NCI-H1694 treated with DMSO at 0.1 percent for 48 hours (cell line): ENCODE data around the gene ORAI3.

Experiments
- DNase-seq: peaks from one replicate; lab custom pipeline; 2025; lab: John Stamatoyannopoulos, UW

ORAI3 gene

DNA sequence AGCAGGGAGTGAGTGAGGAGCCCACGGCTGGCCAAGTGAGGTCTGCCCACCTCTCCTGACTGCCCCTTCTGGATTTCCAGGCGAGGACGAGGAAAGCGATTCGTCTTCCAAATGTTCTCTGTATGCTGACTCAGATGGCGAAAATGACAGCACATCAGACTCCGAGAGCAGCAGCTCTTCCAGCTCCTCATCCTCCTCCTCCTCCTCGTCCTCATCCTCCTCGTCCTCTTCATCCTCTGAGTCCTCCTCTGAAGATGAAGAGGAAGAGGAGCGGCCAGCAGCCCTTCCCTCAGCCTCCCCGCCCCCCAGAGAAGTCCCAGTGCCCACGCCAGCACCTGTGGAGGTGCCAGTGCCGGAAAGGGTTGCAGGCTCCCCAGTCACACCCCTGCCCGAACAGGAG is 22.4 kb downstream of the ORAI3 start:
- no peak for DNase-seq

DNA sequence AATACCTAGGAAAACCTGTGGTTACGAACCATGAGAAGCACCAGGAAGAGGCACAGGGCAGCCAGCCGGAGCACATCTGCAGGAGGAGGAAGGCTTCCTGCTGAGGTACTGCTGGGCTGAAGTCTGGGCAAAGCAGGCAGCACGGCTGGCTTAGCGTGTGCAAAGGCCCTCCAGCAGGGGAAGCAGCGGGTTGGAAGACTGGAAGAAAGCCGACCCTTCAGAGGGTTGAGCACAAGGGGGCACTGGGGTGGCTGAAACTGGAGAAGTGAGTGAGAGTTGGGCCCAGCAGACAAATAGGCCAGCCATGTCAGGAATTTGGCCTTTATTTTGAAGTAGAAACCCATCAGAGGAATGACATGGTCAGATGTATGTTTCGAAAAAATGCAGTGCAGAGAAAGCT is 24.0 kb downstream of the ORAI3 start:
- DNase-seq: no peak

GRCh38 chr16:30974348-30974747 is 25.5 kb downstream of the ORAI3 start:
- DNase-seq: no peak

DNA sequence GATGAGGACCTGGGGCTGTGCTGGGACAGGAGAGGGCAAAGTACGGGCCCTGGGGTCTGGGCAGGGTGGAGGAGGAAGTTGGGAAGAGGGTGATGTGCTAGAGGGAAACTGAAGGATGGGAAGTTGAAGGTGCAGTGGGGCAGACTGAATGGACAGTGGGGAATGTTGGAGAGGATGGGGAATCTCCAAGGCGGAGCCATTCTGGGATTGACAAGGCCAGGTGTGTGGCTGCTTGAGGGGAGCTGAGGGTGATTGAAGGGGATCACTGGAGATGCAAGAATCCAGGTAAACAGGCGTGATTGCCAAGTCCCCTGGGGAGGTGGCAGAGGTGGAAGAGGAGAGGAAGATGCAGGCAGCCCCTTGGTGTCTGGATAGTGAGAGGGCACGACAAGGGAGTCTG is 27.6 kb downstream of the ORAI3 start:
- no peak for DNase-seq

- DNase-seq: peak; percentile 4
Observed at GRCh38 chr16:30977502-30977901, 28.6 kb downstream of the ORAI3 start.

DNA sequence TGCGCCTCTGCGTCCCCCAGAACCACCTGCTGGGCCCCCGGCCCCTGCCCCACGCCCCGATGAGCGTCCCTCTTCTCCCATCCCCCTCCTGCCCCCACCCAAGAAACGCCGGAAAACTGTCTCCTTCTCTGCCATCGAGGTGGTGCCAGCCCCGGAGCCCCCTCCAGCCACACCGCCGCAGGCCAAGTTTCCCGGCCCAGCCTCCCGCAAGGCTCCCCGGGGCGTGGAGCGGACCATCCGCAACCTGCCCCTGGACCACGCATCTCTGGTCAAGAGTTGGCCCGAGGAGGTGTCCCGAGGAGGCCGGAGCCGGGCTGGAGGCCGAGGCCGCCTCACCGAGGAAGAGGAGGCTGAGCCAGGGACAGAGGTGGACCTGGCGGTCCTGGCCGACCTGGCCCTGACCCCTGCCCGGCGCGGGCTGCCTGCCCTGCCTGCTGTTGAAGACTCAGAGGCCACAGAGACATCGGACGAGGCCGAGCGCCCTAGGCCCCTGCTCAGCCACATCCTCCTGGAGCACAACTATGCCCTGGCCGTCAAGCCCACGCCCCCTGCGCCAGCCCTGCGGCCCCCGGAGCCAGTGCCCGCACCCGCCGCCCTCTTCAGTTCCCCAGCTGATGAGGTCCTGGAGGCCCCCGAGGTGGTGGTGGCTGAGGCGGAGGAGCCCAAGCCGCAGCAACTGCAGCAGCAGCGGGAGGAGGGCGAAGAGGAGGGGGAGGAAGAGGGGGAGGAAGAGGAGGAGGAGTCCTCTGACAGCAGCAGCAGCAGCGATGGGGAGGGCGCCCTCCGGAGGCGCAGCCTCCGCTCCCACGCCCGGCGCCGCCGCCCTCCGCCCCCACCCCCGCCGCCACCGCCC is 30.5 kb downstream of the ORAI3 start:
- DNase-seq: no peak

- no peak for DNase-seq
Observed at GRCh38 chr16:30980023-30980371, 31.1 kb downstream of the ORAI3 start.

DNA sequence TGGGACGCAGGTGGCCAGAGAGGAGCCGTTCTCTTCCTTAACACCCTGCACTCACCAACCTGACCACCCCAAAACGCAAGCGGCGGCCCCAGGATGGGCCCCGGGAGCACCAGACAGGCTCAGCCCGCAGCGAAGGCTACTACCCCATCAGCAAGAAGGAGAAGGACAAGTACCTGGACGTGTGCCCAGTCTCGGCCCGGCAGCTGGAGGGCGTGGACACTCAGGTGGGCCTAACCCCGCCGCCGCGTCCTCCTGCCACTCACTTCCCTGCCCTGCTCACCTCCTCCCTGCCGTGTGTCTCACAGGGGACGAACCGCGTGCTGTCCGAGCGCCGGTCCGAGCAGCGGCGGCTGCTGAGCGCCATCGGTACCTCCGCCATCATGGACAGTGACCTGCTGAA is 31.6 kb downstream of the ORAI3 start:
- DNase-seq: no peak

DNA sequence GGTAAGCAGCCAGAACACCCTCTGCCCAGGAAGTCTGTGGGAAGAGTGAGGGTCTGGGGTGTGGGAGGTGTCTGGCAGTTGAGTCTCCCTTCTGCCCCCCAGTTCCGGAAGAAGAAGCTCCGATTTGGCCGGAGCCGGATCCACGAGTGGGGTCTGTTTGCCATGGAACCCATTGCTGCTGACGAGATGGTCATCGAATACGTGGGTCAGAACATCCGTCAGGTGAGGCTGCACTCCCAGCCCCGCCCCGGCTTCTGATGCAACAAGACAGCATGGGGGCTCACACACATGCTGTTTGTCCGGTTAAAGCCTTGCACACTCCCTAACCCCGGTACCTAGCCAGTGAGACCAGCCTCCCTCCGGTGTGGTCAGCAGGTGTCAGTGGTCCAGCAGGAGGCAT is 32.1 kb downstream of the ORAI3 start:
- DNase-seq: no peak

GRCh38 chr16:30982548-30983288 is 33.9 kb downstream of the ORAI3 start:
- DNase-seq: no peak

- no peak for DNase-seq
Observed at GRCh38 chr16:30983289-30983889, 34.5 kb downstream of the ORAI3 start.

DNA sequence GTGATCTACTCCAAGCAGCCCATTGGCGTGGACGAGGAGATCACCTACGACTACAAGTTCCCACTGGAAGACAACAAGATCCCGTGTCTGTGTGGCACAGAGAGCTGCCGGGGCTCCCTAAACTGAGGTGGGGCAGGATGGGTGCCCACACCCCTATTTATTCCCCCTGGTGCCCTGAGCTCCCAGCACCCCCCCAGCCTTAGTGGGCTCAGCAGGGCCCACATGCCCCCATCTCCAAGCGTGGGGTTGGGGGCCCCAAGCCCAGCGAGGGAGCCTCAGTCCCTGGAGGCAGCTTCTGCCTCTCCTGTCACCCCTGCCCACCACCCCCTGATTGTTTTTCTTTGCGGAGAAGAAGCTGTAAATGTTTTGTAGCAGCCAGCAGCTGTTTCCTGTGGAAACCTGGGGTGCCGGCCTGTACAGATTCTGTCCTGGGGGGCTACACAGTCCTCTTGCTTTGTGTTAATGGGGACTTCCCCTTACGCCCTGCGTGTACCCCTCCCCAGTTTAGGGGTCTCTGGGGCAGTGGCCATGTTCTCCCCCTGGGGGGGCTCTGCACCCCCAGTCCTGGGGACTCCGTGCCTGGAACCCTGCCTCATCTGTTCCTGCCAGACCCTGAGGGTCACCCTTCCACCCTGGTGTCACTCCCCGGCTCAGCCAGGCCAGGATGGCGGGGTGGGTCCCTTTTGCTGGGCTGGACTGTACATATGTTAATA is 35.2 kb downstream of the ORAI3 start:
- no peak for DNase-seq

DNA sequence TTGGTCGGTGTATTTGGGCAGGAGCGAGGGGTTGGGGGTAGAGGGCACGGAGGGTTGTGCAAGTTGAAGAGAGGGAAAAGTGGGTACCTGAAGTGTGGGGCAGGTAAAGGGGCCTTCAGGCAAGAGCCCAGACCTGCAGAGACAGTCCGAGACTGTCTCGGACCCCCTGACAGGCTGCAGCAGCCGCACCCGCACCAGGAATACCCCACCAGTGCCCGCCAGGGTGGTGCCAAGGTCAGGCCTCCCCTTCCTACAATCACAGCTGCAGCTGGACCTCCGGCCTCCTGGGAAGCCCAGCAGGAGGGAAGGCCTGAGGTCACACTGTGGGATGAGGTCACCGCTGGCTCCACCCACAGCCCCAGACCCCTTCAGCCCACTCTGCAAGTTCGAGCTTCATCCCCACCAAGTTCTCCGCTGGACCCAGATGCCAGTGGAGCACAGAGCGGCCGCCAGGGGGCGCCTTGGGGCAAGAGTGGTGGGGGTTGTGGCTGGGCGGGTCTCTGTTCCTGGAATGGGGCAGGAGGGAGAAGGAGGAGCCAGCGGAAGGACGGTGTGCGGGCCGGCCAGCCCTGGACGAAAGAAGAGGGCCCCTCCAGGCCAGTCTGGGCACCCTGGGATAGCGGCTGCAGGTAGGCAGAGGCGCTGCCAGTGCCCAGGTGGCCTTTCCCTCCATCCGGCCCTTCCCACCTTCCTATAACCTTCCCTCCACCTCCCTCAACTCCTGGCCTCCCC is 36.0 kb downstream of the ORAI3 start, which contains the start of gene HSD3B7:
Gene HSD3B7, plus strand, starts transcription at position 539 of the 732 bp plus-strand sequence. CDS start 452 bp downstream, outside the sequence.
- DNase-seq: peak; percentile 36

GRCh38 chr16:30985401-30986128 is 36.7 kb downstream of the ORAI3 start:
- peak; percentile 4 for DNase-seq

GRCh38 chr16:30986129-30986991 is 37.5 kb downstream of the ORAI3 start:
- DNase-seq: no peak

GRCh38 chr16:30987581-30988190 is 38.8 kb downstream of the ORAI3 start:
- DNase-seq: no peak

DNA sequence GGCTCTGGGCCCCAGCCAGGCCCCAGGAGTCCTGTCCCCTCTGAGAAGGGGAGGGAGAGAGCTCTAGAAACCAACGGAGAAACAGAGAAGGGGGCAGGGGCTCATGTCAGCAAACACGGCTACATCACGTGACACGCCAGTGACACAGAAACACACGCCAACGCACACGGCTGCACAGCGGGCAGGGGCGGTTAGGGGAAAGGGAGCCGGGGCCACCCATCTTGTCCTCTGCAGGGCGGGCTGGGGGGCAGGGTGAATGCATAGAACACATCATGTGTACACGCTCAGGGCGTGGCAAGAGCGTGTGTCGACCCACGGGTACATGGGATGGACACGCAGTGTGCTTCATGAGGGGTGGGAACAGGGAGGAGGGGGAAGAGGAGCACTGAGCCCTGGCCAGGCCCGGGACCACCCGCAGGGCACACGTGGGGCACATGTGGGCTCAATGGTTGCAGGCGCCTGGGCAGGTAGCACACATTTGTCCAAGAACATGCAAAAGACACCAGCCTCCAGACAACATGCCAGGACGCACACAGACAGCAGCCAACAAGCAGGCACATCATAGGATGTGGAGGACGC is 40.7 kb downstream of the ORAI3 start:
- no peak for DNase-seq

DNA sequence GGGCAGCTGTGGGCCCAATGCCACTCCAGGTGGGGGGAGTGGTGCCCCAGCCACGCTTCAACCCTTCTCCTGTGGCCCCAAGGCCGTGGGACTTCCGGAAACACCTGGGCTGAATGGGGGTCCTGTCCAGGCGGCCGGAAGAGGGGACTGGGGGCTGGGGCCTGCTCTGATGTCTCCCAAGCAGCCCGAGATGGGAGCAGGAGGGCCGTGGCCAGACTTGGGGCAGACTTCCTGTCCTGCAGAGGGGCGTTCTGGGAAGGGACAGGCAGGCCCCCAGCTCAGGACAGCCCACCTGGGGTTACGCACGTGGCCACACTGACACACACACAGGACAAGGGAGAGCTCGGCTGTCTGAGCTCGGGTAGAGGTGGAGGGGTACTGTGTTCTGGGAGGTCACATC is 41.2 kb downstream of the ORAI3 start:
- no peak for DNase-seq

DNA sequence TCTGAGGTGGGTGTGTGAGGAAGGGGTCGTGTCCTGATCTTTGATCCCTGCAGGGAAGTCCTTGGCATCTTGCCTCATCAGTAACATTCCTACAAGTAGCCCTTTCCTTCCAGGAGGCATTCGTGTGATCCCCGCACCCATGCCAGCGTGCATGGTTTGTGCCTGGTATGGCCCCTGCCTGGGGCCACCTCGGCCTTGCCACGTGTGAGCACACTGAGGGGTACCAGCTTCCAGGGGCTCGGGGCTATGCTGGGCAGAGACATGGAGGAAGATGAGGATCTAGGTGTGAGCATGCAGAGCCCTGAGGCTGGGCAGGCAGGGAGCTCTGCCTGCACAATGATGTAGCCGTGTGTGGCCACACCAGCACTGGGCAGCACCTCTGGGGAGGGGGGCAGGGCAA is 42.2 kb downstream of the ORAI3 start:
- DNase-seq: no peak
